ENCODE results near the gene AHCTF1.

The AHCTF1 gene

GRCh38 chr1:246931549-246932365 is at the start of gene AHCTF1:
Gene AHCTF1, minus strand, starts transcription at chr1:246931948. Its CDS starts 13,578 bp downstream, at chr1:246918370.
- peak; percentile 98 to 99 for DNase-seq

DNA sequence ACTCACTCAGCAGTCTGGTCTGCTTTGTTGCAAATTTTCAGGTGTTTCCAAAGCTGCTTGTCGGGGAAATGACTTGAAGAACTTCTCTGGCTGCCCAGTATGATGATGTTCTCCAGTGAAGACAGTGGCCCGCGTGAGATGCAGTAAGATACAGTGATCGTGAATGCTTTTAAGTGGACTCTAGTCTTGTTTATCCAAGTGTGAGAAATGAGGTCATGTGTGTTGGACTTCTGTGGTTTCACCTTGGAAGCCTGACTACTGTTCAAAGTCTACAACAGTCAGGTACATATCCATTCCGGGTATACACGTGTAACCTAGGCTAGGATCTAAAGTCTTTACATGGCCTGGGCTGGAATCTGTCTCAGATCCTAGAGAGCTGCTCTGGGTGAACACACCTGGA is 47.0 kb upstream of the AHCTF1 start:
- no peak for DNase-seq

DNA sequence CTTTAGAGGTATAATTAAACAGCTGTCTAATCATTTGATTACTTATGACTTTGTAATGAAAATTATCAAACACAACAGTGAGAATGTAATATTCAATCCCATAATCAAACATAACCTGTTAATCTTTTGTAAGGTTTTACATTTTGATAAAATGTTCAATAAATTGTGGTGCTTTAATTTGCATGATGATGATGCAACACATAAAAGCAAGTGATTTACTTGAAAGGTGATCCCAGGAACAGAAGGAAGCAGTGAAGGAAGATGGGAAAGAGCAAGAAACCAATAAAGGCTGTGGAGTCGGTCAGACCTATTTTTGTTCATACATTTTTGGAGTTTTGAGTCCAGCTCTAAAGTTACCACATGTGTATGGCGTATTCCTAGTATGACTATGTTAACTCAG is 46.5 kb upstream of the AHCTF1 start:
- no peak for DNase-seq

GRCh38 chr1:246971969-246972368 is 40.2 kb upstream of the AHCTF1 start:
- no peak for DNase-seq

GRCh38 chr1:246971090-246971721 is 39.5 kb upstream of the AHCTF1 start:
- peak; percentile 7 to 63 for DNase-seq

DNA sequence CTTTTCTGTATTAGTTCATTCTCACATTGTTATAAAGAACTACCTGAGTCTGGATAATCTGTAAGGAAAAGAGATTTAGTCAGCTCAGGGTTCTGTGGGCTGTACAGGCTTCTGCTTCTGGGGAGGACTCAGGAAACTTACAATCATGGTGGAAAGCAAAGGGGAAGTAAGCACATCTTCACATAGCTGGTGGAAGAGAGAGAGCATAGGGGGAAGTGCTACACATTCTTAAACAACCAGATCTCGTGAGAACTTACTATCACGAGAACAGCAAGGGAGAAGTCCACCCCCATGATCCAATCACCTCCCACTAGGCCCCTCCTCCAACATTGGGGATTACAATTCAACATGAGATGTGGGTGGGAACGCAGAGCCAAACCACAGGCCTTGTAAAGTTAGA is 37.9 kb upstream of the AHCTF1 start:
- no peak for DNase-seq

- no peak for DNase-seq
Observed at GRCh38 chr1:246966502-246966901, 34.8 kb upstream of the AHCTF1 start.

DNA sequence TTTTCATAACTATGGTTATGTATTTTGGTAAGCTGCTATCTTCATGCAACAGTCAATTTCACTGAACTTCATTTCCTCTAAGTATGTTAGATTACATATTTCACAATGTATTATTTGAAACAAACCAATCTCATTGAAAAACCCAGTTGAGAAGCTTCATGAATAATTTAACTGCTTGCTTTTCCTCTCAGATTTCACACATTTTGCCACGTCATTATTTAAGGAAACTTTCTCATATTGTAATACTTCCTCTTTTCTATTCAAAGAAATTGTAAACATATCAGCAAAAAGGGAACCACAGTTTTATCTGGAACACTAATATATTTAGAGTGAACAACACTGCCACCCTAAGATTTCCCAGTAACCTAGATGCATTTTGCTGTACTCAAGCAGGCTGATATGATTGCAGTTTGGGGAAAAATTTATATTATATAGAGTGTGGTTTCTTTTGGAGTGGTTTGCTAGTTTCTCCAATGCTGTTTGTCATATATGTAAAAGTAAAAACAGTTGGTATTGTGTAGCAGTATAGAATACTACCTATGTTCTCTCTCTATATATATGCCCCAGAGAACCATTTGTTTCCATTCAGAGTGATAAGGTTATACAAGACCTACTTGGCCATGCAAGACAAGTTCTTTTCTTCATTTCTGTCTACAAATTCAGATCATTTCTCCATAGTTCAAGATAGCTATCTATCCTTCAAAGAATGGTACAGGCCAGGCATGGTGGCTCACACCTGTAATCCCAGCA is 28.4 kb upstream of the AHCTF1 start:
- DNase-seq: peak; percentile 88 to 96

GRCh38 chr1:246954126-246954525 is 22.4 kb upstream of the AHCTF1 start:
- DNase-seq: no peak

DNA sequence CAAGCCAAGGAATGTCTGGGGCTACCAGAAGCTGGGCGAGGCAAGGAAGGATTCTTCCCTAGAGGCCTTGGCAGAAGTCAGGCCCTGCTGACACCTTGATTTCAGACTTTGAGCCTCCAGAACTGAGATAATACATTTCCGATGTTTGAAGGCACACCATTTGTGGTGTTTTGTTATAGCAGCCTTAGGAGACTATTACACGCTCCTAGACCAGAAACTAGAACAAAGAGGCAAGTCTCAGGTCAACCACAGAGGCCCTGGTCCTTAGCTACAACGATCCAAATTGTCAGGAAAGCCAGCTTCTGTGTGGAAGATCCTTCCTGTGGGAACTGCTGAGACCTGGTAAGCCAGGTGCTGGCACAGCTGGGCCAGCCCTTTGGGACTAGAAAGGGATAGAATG is 19.7 kb upstream of the AHCTF1 start:
- no peak for DNase-seq

- DNase-seq: peak in 1 of 2 donors; percentile 40
Observed at GRCh38 chr1:246949956-246950355, 18.2 kb upstream of the AHCTF1 start.

DNA sequence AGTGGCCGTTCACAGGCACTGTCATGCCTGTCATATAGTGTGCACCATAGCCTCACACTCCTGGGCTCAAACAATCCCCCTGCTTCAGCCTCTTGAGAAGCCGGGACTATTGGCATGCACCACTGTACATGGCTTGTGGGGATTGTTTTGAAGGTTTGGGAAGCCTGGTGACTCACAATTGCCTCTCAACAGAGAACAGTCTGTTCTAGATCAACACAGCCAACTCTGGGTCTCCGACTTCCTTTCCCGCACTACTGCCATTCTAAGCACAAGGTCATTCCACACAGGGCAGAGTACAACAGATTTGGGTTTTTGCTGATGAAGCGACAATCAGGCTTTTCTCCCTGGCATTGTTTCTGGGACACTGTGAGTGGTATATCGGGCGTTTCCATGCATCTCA is 15.5 kb upstream of the AHCTF1 start:
- no peak for DNase-seq

- no peak for DNase-seq
Observed at GRCh38 chr1:246946366-246946765, 14.6 kb upstream of the AHCTF1 start.

DNA sequence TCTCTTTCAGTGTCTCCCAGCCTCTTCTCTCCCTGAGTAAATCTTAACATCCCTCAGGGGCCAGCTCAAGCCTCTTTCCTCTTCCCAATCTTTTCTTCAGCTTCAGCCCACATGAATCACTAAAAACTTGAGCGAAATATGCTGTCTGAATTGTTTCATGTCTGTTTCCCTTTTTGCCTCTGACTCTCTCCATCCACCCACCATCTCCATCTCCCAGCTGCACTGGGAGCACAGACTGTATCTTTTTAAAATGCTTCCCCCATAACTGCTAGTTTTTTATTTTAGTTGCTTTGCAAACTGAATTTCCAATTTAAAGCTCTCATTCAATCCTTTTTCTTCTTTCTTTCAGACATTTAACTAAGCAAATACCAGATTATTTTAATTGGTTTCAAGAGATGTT is 3.0 kb upstream of the AHCTF1 start:
- DNase-seq: peak; percentile 24 to 28

GRCh38 chr1:246933893-246934292 is 2.1 kb upstream of the AHCTF1 start:
- no peak for DNase-seq

GRCh38 chr1:246932366-246932700 is 585 bp upstream of the AHCTF1 start:
- no peak for DNase-seq

DNA sequence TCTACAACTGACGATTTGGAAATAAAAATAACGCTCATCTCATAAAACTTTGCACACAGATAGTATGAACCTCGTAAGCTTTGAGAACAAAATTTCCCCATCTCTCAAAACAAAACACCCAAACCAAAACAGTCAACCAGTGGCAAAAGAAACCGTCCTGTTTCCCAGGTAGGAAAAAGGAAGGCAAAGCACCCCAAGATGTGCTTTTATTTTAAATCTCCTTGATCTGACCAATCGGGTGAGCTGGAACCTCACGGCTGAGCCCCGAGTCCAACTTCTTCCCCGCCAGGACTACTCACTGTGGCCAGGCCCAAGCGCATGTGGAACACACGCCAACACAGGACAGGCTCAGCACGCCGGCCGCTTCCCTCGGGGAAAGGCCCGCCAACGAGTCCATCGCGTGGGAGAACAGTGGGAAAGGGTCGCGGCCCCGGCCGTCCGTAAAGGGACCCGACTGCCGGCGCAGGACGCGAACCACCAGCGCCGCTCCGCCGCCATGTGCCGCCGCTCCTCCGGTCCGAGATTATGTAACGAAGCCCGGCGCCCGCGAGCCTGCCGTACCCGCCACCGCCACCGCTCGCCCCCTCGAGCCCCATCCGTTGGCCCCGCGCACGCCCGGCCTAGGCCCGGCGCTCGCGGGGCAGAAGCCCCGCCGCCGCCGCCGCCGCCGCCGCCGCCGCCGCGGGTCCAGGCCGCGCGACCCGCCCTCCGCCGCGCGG is 759 bp downstream of the AHCTF1 start:
- DNase-seq: peak; percentile 61 to 65

GRCh38 chr1:246925997-246926626 is 5.6 kb downstream of the AHCTF1 start:
- no peak for DNase-seq

DNA sequence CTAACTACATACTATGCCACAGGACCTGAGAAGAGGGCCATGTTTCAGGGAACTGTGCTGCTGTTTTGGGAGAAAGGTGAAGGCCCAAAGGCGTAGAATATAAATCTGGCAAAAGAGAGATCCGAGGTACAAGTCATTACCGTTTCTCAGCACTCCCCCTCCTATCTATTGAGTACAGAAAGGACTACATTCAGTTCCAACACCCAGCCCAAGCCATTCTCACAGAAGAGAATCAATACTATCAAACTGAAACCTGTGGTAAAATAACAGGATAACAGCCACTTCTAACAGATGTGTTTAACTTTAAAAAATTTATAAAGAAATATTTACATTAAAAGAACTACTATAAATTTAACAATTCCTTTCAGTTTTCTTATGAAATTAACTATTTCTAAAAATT is 7.8 kb downstream of the AHCTF1 start:
- no peak for DNase-seq

DNA sequence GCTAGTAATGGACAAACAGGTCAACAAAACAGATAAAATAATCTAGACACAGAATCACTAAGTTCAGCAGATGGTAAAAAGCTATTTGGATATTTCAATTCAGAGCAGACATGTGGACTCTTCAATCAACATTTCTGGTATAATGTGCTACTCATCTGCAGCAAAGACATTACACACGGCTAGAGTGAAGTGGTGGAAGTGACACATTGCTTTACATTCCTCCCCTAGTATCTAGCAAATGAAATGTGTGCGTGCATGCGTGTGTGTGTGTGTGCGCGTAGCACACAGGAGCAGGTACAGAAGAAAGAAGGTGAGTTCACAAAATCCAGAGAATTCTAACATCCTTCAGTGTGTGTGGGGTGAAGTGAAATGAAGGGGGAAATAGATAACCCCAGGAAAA is 8.3 kb downstream of the AHCTF1 start:
- DNase-seq: no peak

DNA sequence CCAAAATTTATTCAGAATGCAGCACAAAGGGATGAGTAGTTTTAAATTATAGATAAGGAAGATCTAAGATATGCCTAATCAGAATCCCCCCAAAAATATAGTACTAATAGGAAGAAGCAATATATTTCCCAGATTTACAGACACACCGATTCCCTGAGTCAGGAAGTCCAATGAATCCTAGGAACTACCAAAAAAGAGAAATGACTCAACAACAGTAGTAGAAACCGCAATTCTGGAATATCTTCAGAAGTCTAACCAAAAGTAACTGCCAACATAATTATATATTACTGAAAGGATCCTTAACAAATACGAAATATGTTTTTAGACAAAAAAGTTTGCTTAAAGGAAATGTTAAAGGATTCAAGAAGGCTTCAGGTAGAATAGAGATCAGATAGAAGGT is 10.3 kb downstream of the AHCTF1 start:
- no peak for DNase-seq

- DNase-seq: no peak
Observed at GRCh38 chr1:246919902-246920301, 11.8 kb downstream of the AHCTF1 start.
